CD4-positive, CD25-positive, alpha-beta regulatory T cell (primary cell): ENCODE data around the gene AOC3. TPM values are rescaled to one million over a fixed set of nuclear protein-coding genes. Genes with fewer than 3 reads are reported as not detected.
A peak's percentile ranks its signal among the peaks of the same experiment; 100 is the strongest.
"Not testable (repeated sequence)": the region's sequence is repeated elsewhere in the genome, so short reads cannot be mapped to it uniquely, and the experiment has no call there.

Source experiments
- ATAC-seq, 2 donors: fragments of 150-1000 bp; cut with Tn5 transposase; one replicate each; pipeline ENCODE4 v1.10.0; 2021; ENCODE audit warnings: low read depth in 2 of 2, moderate number of reproducible peaks in 2 of 2, moderate library complexity in 1 of 2
- DNase-seq, 3 donors: peaks; one replicate each; pipeline versions ENCODE4 v3.0.0 to v3.0.0-alpha.2; 2012 to 2022; ENCODE audit warnings: mixed read lengths in 1 of 3
- H3K27ac ChIP-seq: one replicate; pipeline ENCODE4 v1.7.0; 2013; ENCODE audit warnings: mild to moderate bottlenecking, low read length; ENCODE audit not compliant: insufficient read depth, poor library complexity, severe bottlenecking
- H3K27me3 ChIP-seq: one replicate; pipeline ENCODE4 v1.7.0; 2013; ENCODE audit warnings: low read length; ENCODE audit not compliant: control insufficient read depth, insufficient read depth
- H3K36me3 ChIP-seq: one replicate; pipeline ENCODE4 v1.7.0; 2013; ENCODE audit warnings: mild to moderate bottlenecking, low read length, moderate library complexity; ENCODE audit not compliant: control insufficient read depth, insufficient read depth
- H3K4me1 ChIP-seq: 2 replicates; pipeline ENCODE4 v1.7.0; 2013; ENCODE audit warnings: mild to moderate bottlenecking, low read length; ENCODE audit not compliant: insufficient read depth, control insufficient read depth, poor library complexity, severe bottlenecking
- H3K4me3 ChIP-seq: one replicate; pipeline ENCODE4 v1.7.0; 2013; ENCODE audit warnings: low read depth, mild to moderate bottlenecking, low read length, moderate library complexity
- H3K9me3 ChIP-seq, 2 experiments: 1 replicate in 1 of 2; 2 replicates in 1 of 2; pipeline ENCODE4 v1.7.0; 2013; ENCODE audit warnings: low read length in 2 of 2, mild to moderate bottlenecking in 1 of 2, moderate library complexity in 1 of 2; ENCODE audit not compliant: control insufficient read depth in 2 of 2
- H3K27ac Mint-ChIP-seq, 3 donors: one replicate each; pipeline ENCODE4 v1.8.0; 2020 to 2022; ENCODE audit warnings: mild to moderate bottlenecking in 3 of 3, mixed read lengths in 3 of 3, moderate library complexity in 2 of 3
- H3K27me3 Mint-ChIP-seq: one replicate; pipeline ENCODE4 v1.8.0; 2022; ENCODE audit warnings: mild to moderate bottlenecking, mixed read lengths
- H3K36me3 Mint-ChIP-seq: one replicate; pipeline ENCODE4 v1.8.0; 2020; ENCODE audit warnings: mixed read lengths
- H3K4me1 Mint-ChIP-seq, 4 donors: one replicate each; pipeline ENCODE4 v1.8.0; 2020 to 2022; ENCODE audit warnings: mixed read lengths in 4 of 4, mild to moderate bottlenecking in 1 of 4
- H3K4me3 Mint-ChIP-seq, 4 donors: one replicate each; pipeline ENCODE4 v1.8.0; 2020 to 2022; ENCODE audit warnings: mild to moderate bottlenecking in 4 of 4, mixed read lengths in 4 of 4, moderate library complexity in 3 of 4
- H3K9me3 Mint-ChIP-seq, 7 donors: one replicate each; pipeline ENCODE4 v1.8.0; 2020 to 2022; ENCODE audit warnings: mixed read lengths in 7 of 7, mild to moderate bottlenecking in 3 of 7, moderate library complexity in 2 of 7
- polyA plus RNA-seq, 4 donors: library from polyadenylated mRNA; unstranded; fragments of 300-500 nt; fragmentation: Illumina TruSeq; gene quantifications; one replicate each; pipeline ENCODE4 v1.2.3, GENCODE V29; 2021
- total RNA-seq: library from RNA; stranded (reverse); gene quantifications from one replicate; pipeline ENCODE4 v1.2.3, GENCODE V29; 2022

Gene AOC3
- total and polyA plus RNA-seq, 5 donors from 2014 or later, result 0.49 TPM; not detected in 4

DNA sequence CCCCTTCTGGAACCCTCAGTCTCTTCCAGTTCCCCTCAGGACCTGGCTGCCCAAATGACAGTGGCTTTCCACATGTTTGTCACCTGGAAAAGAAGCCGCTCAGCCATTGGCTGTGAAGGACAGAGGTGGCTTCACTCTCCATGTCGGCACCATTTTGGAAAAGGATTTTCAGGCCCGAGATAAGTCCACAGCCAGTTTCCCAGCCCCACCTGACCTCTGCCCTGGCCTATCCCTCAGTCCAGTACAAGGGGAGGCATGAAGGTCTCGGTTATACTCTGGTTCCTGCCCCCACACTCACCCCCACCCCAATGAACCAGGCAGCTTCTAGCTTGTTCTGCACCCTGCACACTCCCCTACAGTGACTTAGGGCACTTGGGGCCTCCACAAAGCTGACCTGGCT is 15.2 kb downstream of the AOC3 start:
- no peak overlapping the region for H3K27ac Mint-ChIP-seq
- DNase-seq (no peak), ATAC-seq (no peak)
- no peaks in the 10 kb centered on the region for H3K4me1 Mint-ChIP-seq
- no peak overlapping the region for H3K27ac ChIP-seq
- H3K4me3 ChIP-seq, result no peak overlapping the region
- H3K27me3 ChIP-seq, result no peaks in the 10 kb centered on the region
- H3K4me1 ChIP-seq, result no peaks in the 10 kb centered on the region
- H3K4me3 Mint-ChIP-seq, result no peak overlapping the region
- H3K27me3 Mint-ChIP-seq, result peaks cover 19% of the 10 kb centered on the region
- H3K9me3 ChIP-seq, result no peaks in the 10 kb centered on the region
- peaks cover 0 to 3% (median 0%) of the 10 kb centered on the region in 7 donors for H3K9me3 Mint-ChIP-seq
- H3K36me3 Mint-ChIP-seq, result no peaks in the 10 kb centered on the region
- no peaks in the 10 kb centered on the region for H3K36me3 ChIP-seq

- H3K27ac ChIP-seq, result no peak overlapping the region
- peak overlapping the region in 1 of 3 donors; percentile 17 for H3K27ac Mint-ChIP-seq
- no peaks in the 10 kb centered on the region for H3K9me3 ChIP-seq
- peaks cover 0 to 4% (median 0%) of the 10 kb centered on the region in 7 donors for H3K9me3 Mint-ChIP-seq
- DNase-seq (no peak), ATAC-seq (no peak)
- H3K4me3 ChIP-seq, result no peak overlapping the region
- no peaks in the 10 kb centered on the region for H3K36me3 Mint-ChIP-seq
- H3K36me3 ChIP-seq, result no peaks in the 10 kb centered on the region
- H3K27me3 Mint-ChIP-seq, result peaks cover 25% of the 10 kb centered on the region
- no peak overlapping the region for H3K4me3 Mint-ChIP-seq
- no peaks in the 10 kb centered on the region for H3K4me1 Mint-ChIP-seq
- peaks cover 2% of the 10 kb centered on the region for H3K27me3 ChIP-seq
- no peaks in the 10 kb centered on the region for H3K4me1 ChIP-seq
Observed at GRCh38 chr17:42866631-42867575, 15.9 kb downstream of the AOC3 start.

GRCh38 chr17:42867694-42868261 is 16.8 kb downstream of the AOC3 start:
- DNase-seq, H3K4me3 Mint-ChIP-seq: not testable (repeated sequence)

GRCh38 chr17:42868338-42868737 is 17.3 kb downstream of the AOC3 start:
- Histone ChIP-seq H3K27me3 (peaks cover 2% of the 10 kb centered on the region), H3K9me3 (no peaks in the 10 kb centered on the region), H3K27ac (no peak overlapping the region), H3K36me3 (no peaks in the 10 kb centered on the region), H3K4me3 (no peak overlapping the region), H3K4me1 (no peaks in the 10 kb centered on the region)
- Mint-ChIP-seq H3K36me3 (no peaks in the 10 kb centered on the region), H3K4me1 (no peaks in the 10 kb centered on the region), H3K27ac (no peak overlapping the region), H3K27me3 (peaks cover 28% of the 10 kb centered on the region), H3K9me3 (peaks cover 0 to 4% (median 0%) of the 10 kb centered on the region in 7 donors), H3K4me3 (no peak overlapping the region)
- ATAC-seq, result no peak
- DNase-seq, result no peak

More at GRCh38 chr17:42867694-42868261, 16.8 kb downstream of the AOC3 start:
- not testable (repeated sequence) for H3K36me3 Mint-ChIP-seq, H3K27me3 ChIP-seq, H3K4me3 ChIP-seq, H3K4me1 ChIP-seq, H3K9me3 Mint-ChIP-seq, H3K36me3 ChIP-seq, H3K9me3 ChIP-seq, ATAC-seq, H3K4me1 Mint-ChIP-seq, H3K27ac Mint-ChIP-seq, H3K27ac ChIP-seq
- peaks cover 25% of the 10 kb centered on the region for H3K27me3 Mint-ChIP-seq

DNA sequence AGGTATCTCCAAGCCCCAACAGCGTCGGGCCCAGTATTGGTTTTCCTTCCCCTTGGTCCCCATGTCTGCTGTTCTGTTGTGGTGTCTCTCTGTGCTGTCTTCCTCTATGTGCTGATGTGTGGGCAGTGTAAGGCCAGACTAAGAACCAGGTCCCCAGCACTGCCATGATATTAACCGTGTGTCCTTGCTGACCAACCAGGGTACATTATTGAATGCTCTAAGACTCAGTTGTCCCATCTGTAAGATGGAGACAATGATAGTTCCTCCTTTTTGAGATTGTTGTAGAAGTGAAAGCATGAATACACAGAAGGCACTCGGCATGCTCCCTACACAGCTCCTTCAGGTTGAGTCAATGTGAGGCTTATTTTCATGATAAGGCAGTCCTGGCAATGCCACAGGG is 20.6 kb downstream of the AOC3 start:
- Mint-ChIP-seq H3K4me3 (no peak overlapping the region), H3K27ac (no peak overlapping the region), H3K9me3 (peaks cover 0 to 4% (median 1%) of the 10 kb centered on the region in 7 donors), H3K4me1 (no peaks in the 10 kb centered on the region), H3K27me3 (peaks cover 22% of the 10 kb centered on the region), H3K36me3 (no peaks in the 10 kb centered on the region)
- DNase-seq, result no peak
- no peak overlapping the region for H3K4me3 ChIP-seq
- no peak for ATAC-seq
- H3K4me1 ChIP-seq, result no peaks in the 10 kb centered on the region
- H3K27ac ChIP-seq, result no peak overlapping the region
- H3K36me3 ChIP-seq, result no peaks in the 10 kb centered on the region
- H3K27me3 ChIP-seq, result peaks cover 2% of the 10 kb centered on the region
- H3K9me3 ChIP-seq, result no peaks in the 10 kb centered on the region

- Mint-ChIP-seq H3K9me3 (peaks cover 0 to 4% (median 1%) of the 10 kb centered on the region in 7 donors), H3K27ac (no peak overlapping the region), H3K4me3 (no peak overlapping the region), H3K36me3 (no peaks in the 10 kb centered on the region), H3K27me3 (peaks cover 24% of the 10 kb centered on the region), H3K4me1 (no peaks in the 10 kb centered on the region)
- Histone ChIP-seq H3K27ac (no peak overlapping the region), H3K27me3 (peaks cover 2% of the 10 kb centered on the region), H3K9me3 (no peaks in the 10 kb centered on the region), H3K36me3 (no peaks in the 10 kb centered on the region), H3K4me3 (no peak overlapping the region), H3K4me1 (no peaks in the 10 kb centered on the region)
- no peak for ATAC-seq
- no peak for DNase-seq
Observed at GRCh38 chr17:42872251-42872965, 21.4 kb downstream of the AOC3 start.

DNA sequence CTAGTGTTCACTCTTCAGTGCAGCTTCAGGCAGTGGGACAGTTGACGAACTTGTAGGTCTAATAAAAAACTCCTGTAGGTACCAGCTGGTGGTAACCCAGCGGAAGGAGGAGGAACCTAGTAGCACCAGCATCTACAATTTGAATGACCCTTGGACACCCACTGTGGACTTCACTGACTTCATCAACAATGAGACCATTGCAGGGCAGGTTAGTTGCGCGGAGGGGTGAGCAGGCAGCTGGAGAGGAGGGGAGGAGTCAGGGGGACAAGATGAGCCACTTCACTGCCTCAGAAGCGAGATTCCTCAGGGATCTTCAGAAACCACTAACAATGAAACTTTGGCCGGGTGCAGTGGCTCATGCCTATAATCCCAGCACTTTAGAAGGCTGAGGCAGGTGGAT is 22.3 kb downstream of the AOC3 start:
- no peak overlapping the region for H3K27ac Mint-ChIP-seq
- DNase-seq, result no peak

More for the DNA sequence above, 22.3 kb downstream of the AOC3 start:
- peaks cover 2% of the 10 kb centered on the region for H3K27me3 ChIP-seq
- no peaks in the 10 kb centered on the region for H3K9me3 ChIP-seq
- no peak for ATAC-seq
- H3K27ac ChIP-seq, result no peak overlapping the region
- H3K4me1 Mint-ChIP-seq, result no peaks in the 10 kb centered on the region
- peaks cover 33% of the 10 kb centered on the region for H3K27me3 Mint-ChIP-seq
- no peak overlapping the region for H3K4me3 Mint-ChIP-seq
- no peaks in the 10 kb centered on the region for H3K36me3 ChIP-seq
- H3K4me3 ChIP-seq, result no peak overlapping the region
- peaks cover 0 to 4% (median 1%) of the 10 kb centered on the region in 7 donors for H3K9me3 Mint-ChIP-seq
- H3K4me1 ChIP-seq, result no peaks in the 10 kb centered on the region
- no peaks in the 10 kb centered on the region for H3K36me3 Mint-ChIP-seq
